ENCODE measurements around the gene OMG. TPM values are rescaled to one million over a fixed set of nuclear protein-coding genes. Genes with fewer than 3 reads are reported as not detected.
"Not testable (repeated sequence)": the region's sequence is repeated elsewhere in the genome, so short reads cannot be mapped to it uniquely, and the experiment has no call there.

OMG gene
- total RNA-seq, 1 experiment from 2014 or later, result not detected

DNA sequence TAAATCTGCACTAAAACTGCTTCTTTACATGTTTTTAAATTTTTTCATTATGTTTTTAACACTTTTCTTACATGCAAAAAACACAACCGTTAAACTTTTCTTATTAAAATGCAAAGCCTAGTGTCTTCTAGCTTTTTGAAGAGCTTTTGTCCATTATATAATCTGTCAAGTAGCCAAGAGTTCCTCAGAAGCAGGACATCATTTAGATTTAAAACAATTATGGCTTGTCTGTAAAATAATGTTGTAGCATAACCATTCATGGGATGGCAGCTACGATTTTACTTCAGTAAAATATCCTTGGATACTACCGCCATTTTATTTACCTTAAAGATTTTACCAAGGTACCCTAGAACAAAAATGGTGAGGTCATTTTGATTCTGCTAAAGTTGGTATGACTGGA is 2.8 kb downstream of the OMG start:
- H3K4me3 ChIP-seq, result no peak overlapping the region
- no peaks in the 10 kb centered on the region for H3K9me3 ChIP-seq (replicated peaks)
- DNase-seq (ENCODE audit: low read depth in 1 of 2, low spot score in 2 of 2), result no peak
- H3K27me3 ChIP-seq (replicated peaks), result no peaks in the 10 kb centered on the region
- H3K36me3 ChIP-seq, result peaks cover 22% of the 10 kb centered on the region
- peaks cover 5% of the 10 kb centered on the region; the same call in 1 of the 2 replicates for H3K4me1 ChIP-seq (replicated peaks)
- H3K27ac ChIP-seq, result no peak overlapping the region

DNA sequence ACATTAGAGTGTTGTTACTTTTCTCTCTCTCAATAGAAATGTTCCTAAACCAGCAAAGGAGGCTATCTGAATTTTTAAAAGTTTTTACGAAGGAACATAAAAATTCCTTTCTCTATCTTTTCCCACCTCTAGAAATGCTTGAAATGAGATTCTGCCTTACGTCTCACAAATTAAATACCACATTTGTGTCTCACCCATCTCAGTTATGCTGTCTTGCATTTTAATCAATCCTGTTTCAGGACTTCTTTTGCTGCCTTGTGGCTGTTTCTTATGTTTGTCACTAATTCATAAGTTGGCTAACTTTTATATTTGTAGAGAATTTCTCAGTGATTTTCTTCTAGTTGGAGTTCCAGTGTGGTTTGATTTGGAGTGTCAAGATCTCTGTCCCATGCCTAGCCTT is 3.5 kb downstream of the OMG start:
- no peak overlapping the region for H3K27ac ChIP-seq
- peaks cover 5% of the 10 kb centered on the region; the same call in 1 of the 2 replicates for H3K4me1 ChIP-seq (replicated peaks)
- no peak for DNase-seq (ENCODE audit: low read depth in 1 of 2, low spot score in 2 of 2)
- peaks cover 22% of the 10 kb centered on the region for H3K36me3 ChIP-seq
- H3K4me3 ChIP-seq, result no peak overlapping the region
- H3K9me3 ChIP-seq (replicated peaks), result no peaks in the 10 kb centered on the region
- H3K27me3 ChIP-seq (replicated peaks), result no peaks in the 10 kb centered on the region

DNA sequence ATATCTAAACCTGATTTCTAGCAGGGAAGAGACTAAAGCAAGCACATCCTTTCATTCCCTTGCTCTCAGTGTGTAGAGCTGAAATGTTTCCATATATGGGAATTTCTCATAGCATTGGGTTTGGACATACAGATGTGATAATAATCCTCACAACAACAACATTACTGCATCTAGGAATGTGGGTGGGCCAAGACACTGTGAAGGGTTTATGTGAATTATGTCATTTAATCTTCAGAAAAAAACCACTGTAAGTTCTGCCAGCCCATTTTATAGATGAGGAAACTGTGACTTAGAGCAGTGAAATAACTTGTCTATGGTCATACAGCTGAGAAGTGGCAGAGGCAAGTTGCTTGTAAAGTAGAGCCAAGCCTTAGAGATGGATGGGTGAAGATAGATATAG is 5.2 kb downstream of the OMG start:
- H3K36me3 ChIP-seq, result peaks cover 23% of the 10 kb centered on the region
- H3K27ac ChIP-seq, result no peak overlapping the region
- DNase-seq (ENCODE audit: low read depth in 1 of 2, low spot score in 2 of 2), result no peak
- peaks cover 5% of the 10 kb centered on the region; the same call in 1 of the 2 replicates for H3K4me1 ChIP-seq (replicated peaks)
- H3K4me3 ChIP-seq, result no peak overlapping the region
- no peaks in the 10 kb centered on the region for H3K9me3 ChIP-seq (replicated peaks)
- H3K27me3 ChIP-seq (replicated peaks), result no peaks in the 10 kb centered on the region

DNA sequence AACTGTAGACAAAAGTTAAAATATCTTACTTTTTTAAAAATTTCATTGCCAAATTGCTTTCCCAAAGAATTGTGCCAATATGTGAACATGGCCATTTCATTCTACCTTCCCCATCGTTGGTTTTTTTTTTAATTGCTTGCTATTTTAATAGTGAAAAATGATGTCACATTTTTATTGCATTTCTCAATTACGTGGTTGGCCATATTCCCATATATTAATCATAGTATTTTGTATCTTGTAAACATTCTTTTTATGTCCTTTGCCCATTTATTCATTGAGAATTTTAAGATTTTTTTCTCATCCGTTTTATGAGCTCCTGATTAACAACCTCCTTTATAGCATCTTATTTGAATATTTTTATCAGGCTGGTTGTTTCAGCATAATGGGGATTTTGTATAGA is 7.2 kb downstream of the OMG start:
- no peak for DNase-seq (ENCODE audit: low read depth in 1 of 2, low spot score in 2 of 2)
- no peaks in the 10 kb centered on the region for H3K9me3 ChIP-seq (replicated peaks)
- no peak overlapping the region for H3K27ac ChIP-seq
- peaks cover 18% of the 10 kb centered on the region for H3K36me3 ChIP-seq
- H3K4me3 ChIP-seq, result no peak overlapping the region
- no peaks in the 10 kb centered on the region for H3K27me3 ChIP-seq (replicated peaks)
- H3K4me1 ChIP-seq (replicated peaks), result peaks cover 5% of the 10 kb centered on the region; the same call in 1 of the 2 replicates

DNA sequence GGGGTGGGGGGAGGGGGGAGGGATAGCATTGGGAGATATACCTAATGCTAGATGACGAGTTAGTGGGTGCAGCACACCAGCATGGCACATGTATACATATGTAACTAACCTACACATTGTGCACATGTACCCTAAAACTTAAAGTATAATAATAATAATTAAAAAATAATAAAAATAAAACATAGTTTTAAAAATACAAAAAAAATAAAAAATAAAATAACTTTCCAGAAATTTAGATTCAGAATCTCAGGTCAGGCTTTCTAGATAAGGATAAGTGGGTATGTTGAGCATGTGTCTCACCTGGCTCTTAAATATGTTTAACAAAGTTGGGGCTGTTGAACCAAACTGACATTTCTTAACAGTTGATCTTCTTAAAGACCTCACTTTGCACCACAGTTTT is 9.1 kb downstream of the OMG start:
- not testable (repeated sequence) for H3K4me1 ChIP-seq (replicated peaks); DNase-seq (ENCODE audit: low read depth in 1 of 2, low spot score in 2 of 2); H3K27ac ChIP-seq; H3K4me3 ChIP-seq; H3K9me3 ChIP-seq (replicated peaks); H3K27me3 ChIP-seq (replicated peaks)
- H3K36me3 ChIP-seq, result peaks cover 23% of the 10 kb centered on the region

DNA sequence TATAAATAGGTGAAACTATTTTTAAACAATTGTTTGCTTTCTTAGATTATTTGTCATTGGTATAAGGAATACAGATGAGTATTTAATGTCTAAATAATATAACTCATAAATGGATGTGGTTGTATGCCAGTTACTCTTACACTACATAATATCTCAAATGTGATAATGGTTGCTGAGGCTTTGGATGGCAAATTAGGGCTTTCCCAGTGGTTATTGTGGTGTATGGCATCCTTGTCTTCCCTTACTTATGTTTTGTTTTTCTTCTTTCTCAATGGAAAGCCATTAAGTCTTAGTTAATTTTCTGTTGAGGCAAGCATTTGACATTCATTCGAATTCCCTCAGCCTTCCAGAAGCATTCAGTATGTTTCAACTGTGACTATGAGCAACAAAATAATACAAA is 10.5 kb downstream of the OMG start:
- Histone ChIP-seq H3K4me1 (replicated peaks) (peaks cover 1% of the 10 kb centered on the region; the same call in 1 of the 2 replicates), H3K36me3 (peaks cover 22% of the 10 kb centered on the region), H3K27me3 (replicated peaks) (no peaks in the 10 kb centered on the region), H3K9me3 (replicated peaks) (no peaks in the 10 kb centered on the region), H3K4me3 (no peak overlapping the region), H3K27ac (no peak overlapping the region)
- DNase-seq (ENCODE audit: low read depth in 1 of 2, low spot score in 2 of 2), result no peak

DNA sequence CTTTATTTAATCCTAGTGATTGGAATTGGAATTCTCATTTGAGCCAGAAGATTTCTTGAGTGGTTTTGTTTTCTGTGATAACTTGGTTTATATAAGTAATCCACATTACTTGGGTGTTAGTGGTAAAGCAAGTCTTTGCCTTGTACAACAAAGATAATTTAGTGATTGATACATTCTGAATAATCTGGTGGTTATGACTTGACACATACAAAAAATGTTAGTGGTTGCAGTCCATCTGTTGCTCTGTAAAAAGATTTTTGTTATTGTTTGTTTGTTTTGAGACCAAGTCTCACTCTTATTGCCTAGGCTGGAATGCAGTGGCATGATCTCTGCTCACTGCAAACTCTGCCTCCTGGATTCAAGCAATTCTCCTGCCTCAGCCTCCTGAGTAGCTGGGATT is 13.2 kb downstream of the OMG start:
- no peak overlapping the region for H3K4me3 ChIP-seq
- no peak for DNase-seq (ENCODE audit: low read depth in 1 of 2, low spot score in 2 of 2)
- H3K27me3 ChIP-seq (replicated peaks), result no peaks in the 10 kb centered on the region
- H3K9me3 ChIP-seq (replicated peaks), result no peaks in the 10 kb centered on the region
- H3K36me3 ChIP-seq, result peaks cover 27% of the 10 kb centered on the region
- H3K4me1 ChIP-seq (replicated peaks), result no peaks in the 10 kb centered on the region; the same call in 1 of the 2 replicates
- H3K27ac ChIP-seq, result no peak overlapping the region

DNA sequence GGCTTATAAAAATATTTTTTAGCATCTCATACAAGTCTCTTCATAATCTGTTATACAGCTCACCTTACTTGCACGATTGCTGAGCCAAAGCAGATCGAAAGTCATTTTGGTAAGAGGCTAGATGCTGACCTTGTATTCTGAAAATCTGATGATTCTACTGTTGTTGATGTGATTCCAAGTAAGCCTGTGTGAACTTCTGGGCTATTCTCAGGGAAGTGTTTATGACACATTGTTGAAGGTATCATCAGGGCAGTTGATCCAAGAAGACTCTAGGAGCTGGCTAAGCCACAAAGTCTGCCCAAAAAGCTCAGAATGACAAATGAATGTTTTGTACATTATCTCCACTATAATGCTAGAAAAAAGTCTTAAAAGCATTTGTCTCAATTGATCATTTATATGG is 16.0 kb downstream of the OMG start:
- H3K4me1 ChIP-seq (replicated peaks), result no peaks in the 10 kb centered on the region; the same call in 1 of the 2 replicates
- no peaks in the 10 kb centered on the region for H3K9me3 ChIP-seq (replicated peaks)
- peaks cover 43% of the 10 kb centered on the region for H3K36me3 ChIP-seq
- no peak overlapping the region for H3K27ac ChIP-seq
- no peaks in the 10 kb centered on the region for H3K27me3 ChIP-seq (replicated peaks)
- no peak for DNase-seq (ENCODE audit: low read depth in 1 of 2, low spot score in 2 of 2)
- H3K4me3 ChIP-seq, result no peak overlapping the region

DNA sequence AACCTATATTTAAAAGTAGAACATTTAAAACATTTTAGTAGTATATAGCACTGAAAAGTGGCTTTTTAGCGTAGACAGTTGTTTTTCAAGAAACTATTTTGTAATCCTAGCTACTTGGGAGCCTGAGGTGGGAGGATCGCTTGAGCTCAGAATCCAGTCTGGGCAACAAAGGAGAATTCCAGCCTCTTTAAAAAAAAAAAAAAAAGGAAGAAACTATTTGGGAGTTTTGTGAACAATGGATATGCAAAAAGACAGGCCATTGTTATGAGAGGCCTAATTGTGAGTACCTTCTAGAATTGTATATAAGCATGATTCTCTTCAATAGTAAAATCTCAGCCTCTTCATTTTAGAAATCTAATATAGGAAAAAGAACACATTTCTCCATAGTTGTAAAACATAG is 17.6 kb downstream of the OMG start:
- no peak for DNase-seq (ENCODE audit: low read depth in 1 of 2, low spot score in 2 of 2)
- Histone ChIP-seq H3K27me3 (replicated peaks) (no peaks in the 10 kb centered on the region), H3K4me3 (no peak overlapping the region), H3K36me3 (peaks cover 47% of the 10 kb centered on the region), H3K9me3 (replicated peaks) (no peaks in the 10 kb centered on the region), H3K4me1 (replicated peaks) (peaks cover 2% of the 10 kb centered on the region), H3K27ac (no peak overlapping the region)

DNA sequence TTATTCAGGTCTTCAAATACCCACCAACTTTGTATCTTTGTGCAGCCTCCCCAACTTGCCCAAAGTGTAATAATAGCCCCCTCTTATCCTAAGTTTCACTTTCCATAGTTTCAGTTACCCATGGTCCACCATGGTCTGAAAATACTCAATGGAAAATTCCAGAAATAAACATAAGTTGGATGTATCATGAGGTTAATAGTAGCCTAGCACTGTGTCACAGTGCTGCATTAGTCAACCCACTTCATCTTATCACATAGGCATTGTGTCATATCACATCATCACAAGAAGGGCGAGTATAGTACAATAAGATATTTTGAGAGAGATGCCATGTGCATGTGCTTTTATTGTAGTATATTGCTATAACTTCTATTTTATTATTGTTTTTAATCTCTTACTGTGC is 21.9 kb downstream of the OMG start:
- H3K36me3 ChIP-seq, result peaks cover 49% of the 10 kb centered on the region
- DNase-seq (ENCODE audit: low read depth in 1 of 2, low spot score in 2 of 2), result no peak
- H3K4me3 ChIP-seq, result no peak overlapping the region
- H3K9me3 ChIP-seq (replicated peaks), result no peaks in the 10 kb centered on the region
- no peak overlapping the region for H3K27ac ChIP-seq
- H3K27me3 ChIP-seq (replicated peaks), result no peaks in the 10 kb centered on the region
- peaks cover 13% of the 10 kb centered on the region for H3K4me1 ChIP-seq (replicated peaks)

DNA sequence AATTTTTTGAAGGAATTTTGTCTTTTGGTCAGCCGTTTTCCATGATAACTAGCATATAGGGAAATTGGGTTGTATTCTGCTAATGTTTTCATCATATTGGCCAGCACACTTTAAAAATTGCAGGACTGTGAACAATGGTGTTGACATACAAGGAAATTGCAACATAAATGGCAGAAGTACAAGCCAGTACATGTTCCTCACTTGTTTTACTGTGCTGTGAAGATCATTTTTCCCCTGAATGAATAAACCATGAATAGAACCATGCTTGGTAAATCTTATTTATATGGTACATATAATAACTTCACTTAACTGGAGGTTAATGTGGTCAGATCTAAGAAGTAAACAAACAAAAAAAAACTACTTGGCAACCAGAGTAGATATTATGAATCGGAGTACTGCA is 22.8 kb downstream of the OMG start:
- H3K27ac ChIP-seq, result no peak overlapping the region
- peaks cover 22% of the 10 kb centered on the region for H3K4me1 ChIP-seq (replicated peaks)
- no peaks in the 10 kb centered on the region for H3K27me3 ChIP-seq (replicated peaks)
- DNase-seq (ENCODE audit: low read depth in 1 of 2, low spot score in 2 of 2), result no peak
- no peaks in the 10 kb centered on the region for H3K9me3 ChIP-seq (replicated peaks)
- H3K36me3 ChIP-seq, result peaks cover 51% of the 10 kb centered on the region
- no peak overlapping the region for H3K4me3 ChIP-seq

DNA sequence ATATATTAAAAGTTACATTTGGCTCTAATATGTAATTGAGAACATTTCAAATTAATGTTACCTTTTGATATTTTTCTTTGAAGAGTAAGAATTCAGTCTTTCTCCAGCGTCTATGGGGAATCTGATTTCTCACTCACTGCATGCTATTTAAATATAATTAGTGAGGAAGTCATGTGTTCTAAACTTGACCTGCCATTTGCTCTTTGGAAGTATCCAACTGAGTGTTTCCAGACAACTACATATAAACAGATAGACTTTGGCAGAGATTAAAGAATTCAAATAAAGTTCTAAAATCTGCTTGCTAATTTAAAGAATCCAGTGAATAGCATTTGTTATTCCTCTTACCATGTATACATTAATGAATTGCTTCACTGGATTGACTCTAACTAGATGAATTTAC is 23.5 kb downstream of the OMG start:
- Histone ChIP-seq H3K36me3 (peaks cover 53% of the 10 kb centered on the region), H3K4me3 (no peak overlapping the region), H3K27me3 (replicated peaks) (no peaks in the 10 kb centered on the region), H3K27ac (no peak overlapping the region), H3K4me1 (replicated peaks) (peaks cover 29% of the 10 kb centered on the region), H3K9me3 (replicated peaks) (no peaks in the 10 kb centered on the region)
- DNase-seq (ENCODE audit: low read depth in 1 of 2, low spot score in 2 of 2), result no peak

DNA sequence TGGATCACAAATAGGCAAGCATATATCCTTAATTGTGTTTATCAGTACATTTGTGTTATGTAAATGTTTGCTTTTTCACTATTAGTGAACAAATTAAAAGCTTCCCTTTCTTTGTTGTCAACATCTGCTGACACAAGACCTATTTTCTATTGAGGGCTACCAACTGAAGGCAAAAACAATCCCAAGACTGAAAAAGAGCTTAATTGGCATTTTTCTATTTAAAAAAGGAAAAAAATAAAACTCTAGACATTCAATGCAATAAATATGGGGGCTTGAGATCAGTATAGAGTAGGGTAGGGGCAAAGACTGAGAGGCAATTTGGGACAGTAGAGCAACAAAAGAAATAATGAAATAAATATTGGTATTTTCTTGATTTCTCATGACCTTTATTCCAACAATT is 24.2 kb downstream of the OMG start:
- DNase-seq (ENCODE audit: low read depth in 1 of 2, low spot score in 2 of 2), result no peak
- Histone ChIP-seq H3K27ac (no peak overlapping the region), H3K9me3 (replicated peaks) (no peaks in the 10 kb centered on the region), H3K4me1 (replicated peaks) (peaks cover 36% of the 10 kb centered on the region), H3K4me3 (no peak overlapping the region), H3K27me3 (replicated peaks) (no peaks in the 10 kb centered on the region), H3K36me3 (peaks cover 56% of the 10 kb centered on the region)

DNA sequence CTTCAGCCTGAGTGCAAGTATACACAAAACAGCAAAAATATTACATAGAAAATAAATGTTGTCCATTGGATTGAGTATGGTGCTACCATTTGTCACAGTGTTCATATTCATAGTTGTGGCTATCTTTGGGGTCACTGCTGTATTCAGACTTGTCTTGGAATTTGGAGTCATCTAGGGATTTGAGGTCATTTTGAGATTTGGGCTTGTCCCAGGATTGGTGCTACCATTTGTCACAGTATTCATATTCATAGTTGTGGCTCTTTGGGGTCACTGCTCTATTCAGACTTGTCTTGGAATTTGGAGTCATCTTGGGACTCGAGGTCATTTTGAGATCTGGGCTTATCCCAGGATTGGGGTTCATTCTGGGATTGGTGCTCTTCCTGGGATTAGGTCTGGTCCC is 24.8 kb downstream of the OMG start:
- peaks cover 40% of the 10 kb centered on the region for H3K4me1 ChIP-seq (replicated peaks)
- H3K9me3 ChIP-seq (replicated peaks), result no peaks in the 10 kb centered on the region
- no peak overlapping the region for H3K4me3 ChIP-seq
- no peaks in the 10 kb centered on the region for H3K27me3 ChIP-seq (replicated peaks)
- H3K27ac ChIP-seq, result no peak overlapping the region
- H3K36me3 ChIP-seq, result peaks cover 54% of the 10 kb centered on the region
- no peak for DNase-seq (ENCODE audit: low read depth in 1 of 2, low spot score in 2 of 2)

DNA sequence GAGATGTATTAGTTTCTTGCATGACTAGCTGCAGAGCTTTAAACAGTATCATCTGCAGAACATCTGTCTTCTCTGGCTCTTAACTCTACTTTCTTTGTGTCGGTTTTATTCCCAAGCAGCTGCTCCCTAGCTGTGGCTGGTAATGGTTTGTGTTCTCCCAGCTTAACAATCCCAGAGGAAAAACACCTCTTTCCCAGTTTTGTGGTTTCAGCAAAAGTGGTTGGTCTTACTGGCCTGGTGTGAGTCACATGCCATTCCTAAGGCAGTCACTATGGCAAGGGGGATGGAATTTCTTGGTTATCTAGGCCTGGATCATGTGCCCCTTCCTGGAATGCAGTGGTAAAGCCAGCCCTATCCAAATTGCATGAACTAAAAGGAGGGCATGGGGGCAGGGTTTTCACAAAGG is 27.5 kb downstream of the OMG start:
- no peaks in the 10 kb centered on the region for H3K27me3 ChIP-seq (replicated peaks)
- peaks cover 56% of the 10 kb centered on the region for H3K36me3 ChIP-seq
- peaks cover 40% of the 10 kb centered on the region for H3K4me1 ChIP-seq (replicated peaks)
- H3K9me3 ChIP-seq (replicated peaks), result no peaks in the 10 kb centered on the region
- peak; percentile 91 to 93 for DNase-seq (ENCODE audit: low read depth in 1 of 2, low spot score in 2 of 2)
- peak overlapping the region; percentile 80 for H3K27ac ChIP-seq
- H3K4me3 ChIP-seq, result no peak overlapping the region
